Prostate gland (tissue), 2 donors: ENCODE data around the gene ZNF536.

Experiments used
- POLR2A ChIP-seq: fragments of 450-650 bp; IDR thresholded peaks from one replicate; pipeline ENCODE4 v1.6.1; 2016; ENCODE audit warnings: antibody characterized with exemption, mild to moderate bottlenecking
- POLR2AphosphoS5 ChIP-seq: sonication (generic); formaldehyde crosslinking; IDR thresholded peaks from one replicate; pipeline ENCODE4 v1.6.1; 2017; ENCODE audit warnings: antibody characterized with exemption
- TF ChIP-seq, protein P1 (sequence below), 4 experiments: fragments of 200-600 bp in 2 of 4; fragments of 450-650 bp in 2 of 4; sonication (generic) in 2 of 4; IDR thresholded peaks; 1 replicate in 3 of 4; 2 replicates in 1 of 4; pipeline ENCODE4 v1.5.1; 2016 to 2019; ENCODE audit warnings: antibody characterized with exemption in 4 of 4, mild to moderate bottlenecking in 2 of 4, moderate library complexity in 2 of 4

DNA sequence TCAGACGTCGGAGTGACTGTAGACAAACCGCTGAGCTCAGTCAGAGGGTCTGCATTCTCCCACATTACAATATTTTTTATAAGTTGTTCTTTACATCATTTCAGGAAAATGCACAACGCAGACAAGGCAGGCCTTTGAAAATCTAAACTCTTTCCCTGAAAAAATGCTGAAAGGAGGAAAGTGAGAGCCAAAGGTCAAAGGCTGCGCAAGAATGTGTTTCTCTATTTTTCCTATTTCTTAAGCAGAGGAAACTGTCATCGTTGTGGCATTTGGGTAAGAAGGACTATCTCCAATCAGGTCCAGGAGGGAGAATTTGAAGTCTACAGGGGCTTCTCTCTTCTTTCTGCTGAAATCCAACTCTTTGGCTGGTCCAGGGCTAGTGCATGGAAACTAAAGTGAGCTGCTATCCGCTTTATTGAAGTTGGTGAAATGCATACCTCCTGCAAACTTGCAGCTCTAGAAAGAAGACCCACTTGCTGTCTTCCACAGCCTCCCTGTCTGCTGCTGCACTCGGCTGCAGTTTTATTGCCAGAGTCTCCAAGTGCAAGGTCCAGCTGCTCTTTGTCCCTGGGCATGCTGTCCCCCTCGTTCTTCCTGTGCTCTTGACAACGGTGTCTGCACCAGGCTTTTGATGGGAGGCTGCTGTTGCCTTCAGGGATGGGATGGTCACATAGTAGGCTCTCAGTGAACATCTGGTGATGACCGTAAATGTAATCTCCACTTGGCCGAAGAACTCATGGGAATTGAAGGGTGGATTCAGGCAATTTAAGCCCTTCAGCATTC lies 31.2 kb downstream of the ZNF536 start:
- TF ChIP-seq, protein P1, sequence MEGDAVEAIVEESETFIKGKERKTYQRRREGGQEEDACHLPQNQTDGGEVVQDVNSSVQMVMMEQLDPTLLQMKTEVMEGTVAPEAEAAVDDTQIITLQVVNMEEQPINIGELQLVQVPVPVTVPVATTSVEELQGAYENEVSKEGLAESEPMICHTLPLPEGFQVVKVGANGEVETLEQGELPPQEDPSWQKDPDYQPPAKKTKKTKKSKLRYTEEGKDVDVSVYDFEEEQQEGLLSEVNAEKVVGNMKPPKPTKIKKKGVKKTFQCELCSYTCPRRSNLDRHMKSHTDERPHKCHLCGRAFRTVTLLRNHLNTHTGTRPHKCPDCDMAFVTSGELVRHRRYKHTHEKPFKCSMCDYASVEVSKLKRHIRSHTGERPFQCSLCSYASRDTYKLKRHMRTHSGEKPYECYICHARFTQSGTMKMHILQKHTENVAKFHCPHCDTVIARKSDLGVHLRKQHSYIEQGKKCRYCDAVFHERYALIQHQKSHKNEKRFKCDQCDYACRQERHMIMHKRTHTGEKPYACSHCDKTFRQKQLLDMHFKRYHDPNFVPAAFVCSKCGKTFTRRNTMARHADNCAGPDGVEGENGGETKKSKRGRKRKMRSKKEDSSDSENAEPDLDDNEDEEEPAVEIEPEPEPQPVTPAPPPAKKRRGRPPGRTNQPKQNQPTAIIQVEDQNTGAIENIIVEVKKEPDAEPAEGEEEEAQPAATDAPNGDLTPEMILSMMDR (IDR thresholded peaks at IDR 0.05), result no peak
- TF ChIP-seq POLR2AphosphoS5 (no peak), POLR2A (no peak)
